A549 (cell line): ENCODE measurements around the gene MYLK3. TPM values are rescaled to one million over a fixed set of nuclear protein-coding genes. Genes with fewer than 3 reads are reported as not detected.

Experiments used
- ATAC-seq, 2 experiments: fragments of 200-7000 bp in 1 of 2; fragments of >200 bp in 1 of 2; cut with Nextera tagmentation in 1 of 2; cut with Tn5 transposase in 1 of 2; 3 replicates each; pipeline versions ENCODE4 v1.8.0 to v1.9.1; 2018 to 2020; ENCODE audit warnings: mild to moderate bottlenecking in 1 of 2, moderate library complexity in 1 of 2
- CTCF ChIA-PET: fragments of 300-600 bp; sonication (Branson Sonifier 250); formaldehyde crosslinking; extraction: SDS; loops from one replicate; lab custom pipeline; 2021; ENCODE audit warnings: antibody characterized with exemption, inconsistent platforms; lab: Yijun Ruan, JAX
- POLR2A ChIA-PET: fragments of 350-600 bp; formaldehyde crosslinking; extraction: SDS; loops from one replicate; lab custom pipeline; 2021; ENCODE audit warnings: antibody characterized with exemption, inconsistent platforms; lab: Yijun Ruan, JAX
- DNase-seq, 2 experiments: peaks; one replicate each; pipeline versions ENCODE4 v3.0.0 to v3.0.0-alpha.2; 2011 to 2016; ENCODE audit warnings: low read depth in 1 of 2, low spot score in 1 of 2
- FAIRE-seq: peaks from 2 replicates; lab custom pipeline; 2011; peaks lifted over from hg19 to GRCh38; lab: Jason Lieb, UNC
- H3K27ac ChIP-seq, 2 experiments: fragments of >200 bp; sonication (Bioruptor Twin); formaldehyde crosslinking; 3 replicates each; pipeline ENCODE4 v1.5.1; 2016 to 2017
- H3K4me1 ChIP-seq: fragments of >200 bp; sonication (Bioruptor Twin); formaldehyde crosslinking; 3 replicates; pipeline ENCODE4 v1.6.1; 2016
- H3K4me2 ChIP-seq: fragments of >200 bp; sonication (Bioruptor Twin); formaldehyde crosslinking; 3 replicates; pipeline ENCODE4 v1.6.1; 2016
- H3K4me3 ChIP-seq: fragments of >200 bp; sonication (Bioruptor Twin); formaldehyde crosslinking; 3 replicates; pipeline ENCODE4 v1.5.1; 2016
- H3K9me3 ChIP-seq: fragments of >200 bp; sonication (Bioruptor Twin); formaldehyde crosslinking; 3 replicates; pipeline ENCODE4 v1.6.1; 2016
- CHD2 ChIP-seq: fragments of 150-350 bp; IDR thresholded peaks from 2 replicates; pipeline ENCODE4 v1.6.1; 2014; ENCODE audit warnings: low read length; ENCODE audit not compliant: partially characterized antibody
- CHD4 ChIP-seq: fragments of 200-600 bp; sonication (generic); IDR thresholded peaks from 2 replicates; pipeline ENCODE4 v1.6.1; 2016; ENCODE audit warnings: antibody characterized with exemption, mild to moderate bottlenecking, borderline replicate concordance
- E2F6 ChIP-seq: IDR thresholded peaks from 2 replicates; pipeline ENCODE4 v1.6.1; 2012; ENCODE audit warnings: low read depth, borderline replicate concordance
- EHF ChIP-seq: fragments of 250-450 bp; sonication (Bioruptor Pico); IDR thresholded peaks from 2 replicates; pipeline ENCODE4 v1.5.0; 2020; ENCODE audit warnings: mild to moderate bottlenecking
- ESRRA ChIP-seq: fragments of 150-350 bp; IDR thresholded peaks from 2 replicates; pipeline ENCODE4 v1.6.1; 2014; ENCODE audit warnings: mild to moderate bottlenecking, low read length, borderline replicate concordance
- FOSB ChIP-seq: fragments of 250-450 bp; sonication (Bioruptor Pico); IDR thresholded peaks from 2 replicates; pipeline ENCODE4 v1.5.0; 2020; ENCODE audit warnings: mild to moderate bottlenecking, moderate library complexity
- FOSL2 ChIP-seq, 2 experiments: fragments of 450-650 bp in 1 of 2; fragments of >200 bp in 1 of 2; sonication (Bioruptor Twin) in 1 of 2; formaldehyde crosslinking; IDR thresholded peaks; 2 replicates each; pipeline versions ENCODE4 v1.5.0 to v1.6.1; 2016 to 2020; ENCODE audit warnings: mild to moderate bottlenecking in 1 of 2, moderate library complexity in 1 of 2
- HMGXB4 ChIP-seq: fragments of 250-450 bp; sonication (Bioruptor Pico); IDR thresholded peaks from 2 replicates; pipeline ENCODE4 v1.5.0; 2021; ENCODE audit warnings: mild to moderate bottlenecking, moderate library complexity, borderline replicate concordance
- HOXA7 ChIP-seq: fragments of 250-450 bp; sonication (Bioruptor Pico); IDR thresholded peaks from 2 replicates; pipeline ENCODE4 v1.5.0; 2020; ENCODE audit warnings: mild to moderate bottlenecking, moderate library complexity
- HOXB5 ChIP-seq: fragments of 250-450 bp; sonication (Bioruptor Pico); IDR thresholded peaks from 2 replicates; pipeline ENCODE4 v1.5.0; 2020; ENCODE audit warnings: mild to moderate bottlenecking, moderate library complexity
- KDM1A ChIP-seq: fragments of 200-600 bp; sonication (generic); IDR thresholded peaks from 2 replicates; pipeline ENCODE4 v1.6.1; 2016; ENCODE audit warnings: low read depth, mild to moderate bottlenecking
- KDM5A ChIP-seq: fragments of 200-600 bp; sonication (generic); IDR thresholded peaks from 2 replicates; pipeline ENCODE4 v1.6.1; 2016; ENCODE audit warnings: antibody characterized with exemption, mild to moderate bottlenecking
- MYC ChIP-seq: IDR thresholded peaks from 2 replicates; pipeline ENCODE4 v1.6.1; 2012; ENCODE audit warnings: mild to moderate bottlenecking, inconsistent platforms, low read length, improper control_type of control experiment, borderline replicate concordance
- PHF8 ChIP-seq: fragments of 200-600 bp; sonication (generic); IDR thresholded peaks from 2 replicates; pipeline ENCODE4 v1.6.1; 2016; ENCODE audit warnings: low read depth, mild to moderate bottlenecking, antibody characterized with exemption, moderate library complexity, borderline replicate concordance
- POLR2A ChIP-seq: IDR thresholded peaks from 2 replicates; pipeline ENCODE4 v1.6.1; 2012; ENCODE audit warnings: mild to moderate bottlenecking, low read length
- POLR2AphosphoS2 ChIP-seq: conservative IDR thresholded peaks from 2 replicates; pipeline ENCODE4 v1.6.1; 2012; ENCODE audit warnings: low read length, improper control_type of control experiment, inconsistent platforms
- RARB ChIP-seq: fragments of 250-450 bp; sonication (Bioruptor Pico); IDR thresholded peaks from 2 replicates; pipeline ENCODE4 v1.8.0; 2021; ENCODE audit warnings: mild to moderate bottlenecking, moderate library complexity
- RCOR1 ChIP-seq: fragments of 150-350 bp; IDR thresholded peaks from 2 replicates; pipeline ENCODE4 v1.6.1; 2014; ENCODE audit warnings: antibody characterized with exemption, low read length, low read depth
- RFX5 ChIP-seq: fragments of 450-650 bp; IDR thresholded peaks from 2 replicates; pipeline ENCODE4 v1.7.1; 2014; ENCODE audit warnings: antibody characterized with exemption, mild to moderate bottlenecking, moderate library complexity
- RNF2 ChIP-seq: fragments of 200-600 bp; sonication (generic); IDR thresholded peaks from 2 replicates; pipeline ENCODE4 v1.6.1; 2016; ENCODE audit warnings: low read depth, mild to moderate bottlenecking, antibody characterized with exemption, moderate library complexity, borderline replicate concordance
- SMC3 ChIP-seq: fragments of >200 bp; sonication (Bioruptor Twin); formaldehyde crosslinking; IDR thresholded peaks from 3 replicates; pipeline ENCODE4 v1.6.1; 2018; ENCODE audit warnings: inconsistent platforms
- TFCP2L1 ChIP-seq: fragments of 250-450 bp; sonication (Bioruptor Pico); IDR thresholded peaks from 2 replicates; pipeline ENCODE4 v1.5.0; 2021; ENCODE audit warnings: mild to moderate bottlenecking
- TP53 ChIP-seq: fragments of 250-450 bp; sonication (Bioruptor Pico); IDR thresholded peaks from 2 replicates; pipeline ENCODE4 v1.5.0; 2021; ENCODE audit warnings: mild to moderate bottlenecking, moderate library complexity
- USF2 ChIP-seq: fragments of 450-650 bp; IDR thresholded peaks from 2 replicates; pipeline ENCODE4 v1.6.1; 2014; ENCODE audit warnings: antibody characterized with exemption
- ZC3H11A ChIP-seq: fragments of 450-650 bp; IDR thresholded peaks from 2 replicates; pipeline ENCODE4 v1.6.1; 2014; ENCODE audit warnings: antibody characterized with exemption, mild to moderate bottlenecking
- ZSCAN20 ChIP-seq: fragments of 250-450 bp; sonication (Bioruptor Pico); IDR thresholded peaks from 2 replicates; pipeline ENCODE4 v1.8.0; 2022; ENCODE audit warnings: mild to moderate bottlenecking, moderate library complexity
- WGBS: methylation state at CpG from one replicate; pipeline ENCODE4 v1.1.6; 2017; ENCODE audit errors: missing lambda C conversion rate; 5-methylcytosine and 5-hydroxymethylcytosine counted together
- polyA plus RNA-seq, 4 experiments: library from polyadenylated mRNA; depleted of rRNA in 3 of 4; stranded (reverse); fragments of >200 nt; fragmentation: RNase III in 1 of 4; extraction: RNeasy Plus Mini Kit Qiagen cat#74134 plus additional on column Dnase treatment in 1 of 4; gene quantifications; 2 replicates in 3 of 4; 3 replicates in 1 of 4; pipeline ENCODE4 v1.2.3, GENCODE V29; 2011 to 2017
- TF ChIP-seq, protein P1 (sequence below): IDR thresholded peaks from 2 replicates; pipeline ENCODE4 v1.6.1; 2012
- TF ChIP-seq, protein P2 (sequence below): fragments of >200 bp; sonication (Bioruptor Twin); formaldehyde crosslinking; IDR thresholded peaks from 3 replicates; pipeline ENCODE4 v1.6.1; 2016

The MYLK3 gene
- polyA plus RNA-seq, 2 of the 4 experiments (the other 2 are of a cell fraction) = 0.05 to 0.16 TPM

DNA sequence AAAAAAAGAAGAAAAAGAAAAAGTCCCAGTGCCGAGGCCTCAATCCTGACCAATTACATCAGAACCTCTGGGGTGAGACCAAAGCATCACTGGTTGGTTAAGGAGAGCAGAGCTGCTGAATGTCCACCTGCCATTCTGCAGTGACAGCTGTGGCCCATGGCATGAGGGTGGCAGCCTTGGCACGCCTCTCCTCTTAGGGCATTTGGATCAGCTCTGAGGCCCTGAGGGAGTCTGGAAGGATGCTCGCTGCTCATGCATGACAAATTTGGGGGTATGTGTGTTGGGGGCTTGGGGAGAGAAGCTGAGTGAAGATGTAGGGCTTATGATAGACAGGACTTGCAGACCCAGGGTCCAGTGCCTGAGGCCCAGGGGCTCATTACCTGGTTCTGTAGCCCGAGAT, 26.3 kb downstream of the MYLK3 start (continued):
- TF ChIP-seq HMGXB4 (CRISPR knock-in tag) (no peak), CHD4 (no peak)
- TF ChIP-seq, protein P1, sequence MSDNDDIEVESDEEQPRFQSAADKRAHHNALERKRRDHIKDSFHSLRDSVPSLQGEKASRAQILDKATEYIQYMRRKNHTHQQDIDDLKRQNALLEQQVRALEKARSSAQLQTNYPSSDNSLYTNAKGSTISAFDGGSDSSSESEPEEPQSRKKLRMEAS = no peak

DNA sequence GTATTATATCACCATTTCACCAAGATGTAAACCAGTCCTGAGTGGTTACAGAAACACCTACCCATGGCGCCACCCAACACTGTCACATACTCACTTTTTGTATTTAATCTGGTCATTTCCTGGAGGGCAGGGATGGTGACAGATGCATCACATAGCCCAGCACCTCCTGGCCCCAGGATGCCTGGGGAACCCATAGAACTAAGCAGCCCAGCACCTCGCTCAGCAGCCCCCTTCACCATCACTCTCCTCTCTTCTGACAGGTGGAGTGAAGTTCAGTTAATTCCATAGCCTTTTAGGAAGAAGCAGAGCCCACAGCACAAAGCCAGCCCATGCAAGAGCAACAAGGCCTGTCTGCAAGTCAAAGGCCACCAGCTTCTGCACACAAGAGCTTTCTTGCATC, 27.5 kb downstream of the MYLK3 start:
- no peak overlapping the region for H3K27ac ChIP-seq
- H3K4me1 ChIP-seq = no peaks in the 10 kb centered on the region
- no peak overlapping the region for H3K4me2 ChIP-seq
- ATAC-seq = no peak
- no peak overlapping the region for H3K4me3 ChIP-seq
- TF ChIP-seq FOSB (no peak), ZC3H11A (no peak), RNF2 (no peak), EHF (CRISPR knock-in tag) (no peak), ZSCAN20 (CRISPR knock-in tag) (no peak), TP53 (CRISPR knock-in tag) (no peak), CHD2 (no peak), HOXA7 (CRISPR knock-in tag) (no peak), SMC3 (no peak), USF2 (no peak), ESRRA (no peak), POLR2A (no peak), RARB (no peak), RFX5 (no peak), E2F6 (no peak), RCOR1 (no peak), TFCP2L1 (CRISPR knock-in tag) (no peak), POLR2AphosphoS2 (no peak)
- TF ChIP-seq, all 56 proteins: peak for 0
- H3K9me3 ChIP-seq = peaks cover 13% of the 10 kb centered on the region; the same call in 1 of the 3 replicates
- no peak for DNase-seq
- POLR2A ChIA-PET = no interaction called here
- no peak for FAIRE-seq
- WGBS = 63% methylated on average over 2 of the region's 2 CpGs
- CTCF ChIA-PET = no interaction called here

DNA sequence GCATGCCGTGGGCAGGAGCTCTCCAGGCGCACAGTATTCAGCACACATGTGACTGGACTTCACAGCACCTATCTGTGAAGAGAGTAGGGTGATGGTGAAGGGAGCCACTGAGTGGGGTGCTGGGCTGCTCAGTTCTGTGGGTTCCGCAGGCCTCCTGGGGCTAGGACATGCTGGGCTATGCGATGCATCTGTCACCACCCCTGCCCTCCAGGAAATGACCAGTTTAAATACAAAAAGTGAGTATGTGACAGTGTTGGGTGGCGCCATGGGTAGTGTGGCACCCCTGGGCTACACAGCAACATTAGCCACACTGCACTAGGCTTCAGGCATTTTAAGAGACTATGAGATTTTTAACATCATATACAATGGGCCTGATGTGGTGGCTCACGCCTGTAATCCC, 28.6 kb downstream of the MYLK3 start:
- 0 out of 3 replicates have a peak, but pooled peaks cover 3% of the 10 kb centered on the region for H3K9me3 ChIP-seq
- POLR2A ChIA-PET = no interaction called here
- CTCF ChIA-PET = interaction anchor here (0.9 kb wide), 1 partner anchor 9 kb away, joined by 3 read pairs; no protein-coding TSS in a partner anchor
- H3K27ac ChIP-seq = no peak overlapping the region
- WGBS = 86% methylated on average over 6 of the region's 6 CpGs
- no peak for ATAC-seq
- FAIRE-seq = no peak
- H3K4me2 ChIP-seq = no peak overlapping the region
- H3K4me1 ChIP-seq = no peaks in the 10 kb centered on the region
- H3K4me3 ChIP-seq = no peak overlapping the region
- DNase-seq = no peak
- TF ChIP-seq POLR2A (no peak), MYC (no peak), SMC3 (no peak), RARB (no peak), FOSL2 (IDR thresholded peaks at IDR 0.05) (no peak), FOSL2 (CRISPR knock-in tag; IDR thresholded peaks at IDR 0.05) (no peak), HMGXB4 (CRISPR knock-in tag) (no peak), HOXB5 (CRISPR knock-in tag) (no peak), EHF (CRISPR knock-in tag) (no peak), KDM1A (no peak), E2F6 (no peak), ZSCAN20 (CRISPR knock-in tag) (no peak), PHF8 (no peak), POLR2AphosphoS2 (no peak), KDM5A (no peak)
- TF ChIP-seq, protein P2, sequence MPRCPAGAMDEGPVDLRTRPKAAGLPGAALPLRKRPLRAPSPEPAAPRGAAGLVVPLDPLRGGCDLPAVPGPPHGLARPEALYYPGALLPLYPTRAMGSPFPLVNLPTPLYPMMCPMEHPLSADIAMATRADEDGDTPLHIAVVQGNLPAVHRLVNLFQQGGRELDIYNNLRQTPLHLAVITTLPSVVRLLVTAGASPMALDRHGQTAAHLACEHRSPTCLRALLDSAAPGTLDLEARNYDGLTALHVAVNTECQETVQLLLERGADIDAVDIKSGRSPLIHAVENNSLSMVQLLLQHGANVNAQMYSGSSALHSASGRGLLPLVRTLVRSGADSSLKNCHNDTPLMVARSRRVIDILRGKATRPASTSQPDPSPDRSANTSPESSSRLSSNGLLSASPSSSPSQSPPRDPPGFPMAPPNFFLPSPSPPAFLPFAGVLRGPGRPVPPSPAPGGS = no peak
